Trophoblast cell (in vitro differentiated cells and primary cell): Measurements from ENCODE around the gene BANF2.

Source experiments
- DNase-seq, 2 donors: peaks; one replicate each; pipeline ENCODE4 v3.0.0-alpha.2; 2016
- H2AFZ ChIP-seq: 2 replicates; pipeline ENCODE4 v1.6.1; 2013; ENCODE audit warnings: low read length, moderate library complexity, mild to moderate bottlenecking; ENCODE audit not compliant: insufficient read depth, poor library complexity
- H2AK5ac ChIP-seq: 2 replicates; pipeline ENCODE4 v1.6.1; 2013; ENCODE audit warnings: mild to moderate bottlenecking, low read length
- H2BK120ac ChIP-seq: 2 replicates; pipeline ENCODE4 v1.6.1; 2013; ENCODE audit warnings: low read length, mild to moderate bottlenecking, moderate library complexity; ENCODE audit not compliant: insufficient read depth, poor library complexity
- H2BK12ac ChIP-seq: 2 replicates; pipeline ENCODE4 v1.6.1; 2013; ENCODE audit warnings: mild to moderate bottlenecking, low read length, moderate library complexity
- H2BK5ac ChIP-seq: 2 replicates; pipeline ENCODE4 v1.6.1; 2013; ENCODE audit warnings: low read length, low read depth, moderate library complexity, mild to moderate bottlenecking; ENCODE audit not compliant: poor library complexity
- H3K14ac ChIP-seq: 2 replicates; pipeline ENCODE4 v1.6.1; 2013; ENCODE audit warnings: mild to moderate bottlenecking, low read length
- H3K18ac ChIP-seq: 2 replicates; pipeline ENCODE4 v1.6.1; 2013; ENCODE audit warnings: mild to moderate bottlenecking, low read length
- H3K23ac ChIP-seq: 2 replicates; pipeline ENCODE4 v1.6.1; 2013; ENCODE audit warnings: low read length
- H3K27ac ChIP-seq: 2 replicates; pipeline ENCODE4 v1.5.1; 2013; ENCODE audit warnings: low read depth, mild to moderate bottlenecking, inconsistent platforms, low read length, moderate library complexity
- H3K27me3 ChIP-seq: 2 replicates; pipeline ENCODE4 v1.6.1; 2013; ENCODE audit warnings: inconsistent platforms, mild to moderate bottlenecking, low read length, moderate library complexity; ENCODE audit not compliant: insufficient read depth
- H3K36me3 ChIP-seq, 2 experiments: 1 replicate in 1 of 2; 2 replicates in 1 of 2; pipeline ENCODE4 v1.6.1; 2013; ENCODE audit warnings: low read length in 2 of 2, mild to moderate bottlenecking in 2 of 2, moderate library complexity in 1 of 2; ENCODE audit not compliant: insufficient read depth in 2 of 2, control insufficient read depth in 1 of 2
- H3K4ac ChIP-seq: 2 replicates; pipeline ENCODE4 v1.6.1; 2013; ENCODE audit warnings: low read depth, mild to moderate bottlenecking, low read length, moderate library complexity
- H3K4me1 ChIP-seq, 2 experiments: 1 replicate in 1 of 2; 2 replicates in 1 of 2; pipeline ENCODE4 v1.6.1; 2013; ENCODE audit warnings: low read length in 2 of 2, mild to moderate bottlenecking in 2 of 2, moderate library complexity in 1 of 2; ENCODE audit not compliant: insufficient read depth in 2 of 2, control insufficient read depth in 1 of 2
- H3K4me2 ChIP-seq: 2 replicates; pipeline ENCODE4 v1.6.1; 2013; ENCODE audit warnings: inconsistent platforms, mild to moderate bottlenecking, low read length, moderate library complexity
- H3K4me3 ChIP-seq: 2 replicates; pipeline ENCODE4 v1.5.1; 2013; ENCODE audit warnings: mild to moderate bottlenecking, low read depth, low read length, inconsistent platforms
- H3K79me1 ChIP-seq: one replicate; pipeline ENCODE4 v1.6.1; 2013; ENCODE audit warnings: low read length
- H3K79me2 ChIP-seq: 2 replicates; pipeline ENCODE4 v1.6.1; 2013; ENCODE audit warnings: low read length, mild to moderate bottlenecking; ENCODE audit not compliant: control insufficient read depth, insufficient read depth, poor library complexity
- H3K9ac ChIP-seq: 2 replicates; pipeline ENCODE4 v1.6.1; 2013; ENCODE audit warnings: mild to moderate bottlenecking, low read length
- H3K9me3 ChIP-seq: 2 replicates; pipeline ENCODE4 v1.6.1; 2013; ENCODE audit warnings: low read depth, mild to moderate bottlenecking, control low read depth, inconsistent platforms, low read length; ENCODE audit not compliant: insufficient read depth
- H4K12ac ChIP-seq: 2 replicates; pipeline ENCODE4 v1.6.1; 2013; ENCODE audit warnings: low read depth, mild to moderate bottlenecking, low read length, moderate library complexity
- H4K8ac ChIP-seq: 2 replicates; pipeline ENCODE4 v1.6.1; 2013; ENCODE audit warnings: low read depth, mild to moderate bottlenecking, low read length, moderate library complexity
- H4K91ac ChIP-seq: one replicate; pipeline ENCODE4 v1.6.1; 2013; ENCODE audit warnings: low read depth, mild to moderate bottlenecking, low read length, moderate library complexity
- WGBS: extraction: QIAGEN DNeasy Blood & Tissue Kit; methylation state at CpG from one replicate; pipeline ENCODE4 v1.1.7; 2013; ENCODE audit warnings: missing lambda C conversion rate; ENCODE audit not compliant: insufficient read length, insufficient coverage; ENCODE audit errors: extremely low coverage; 5-methylcytosine and 5-hydroxymethylcytosine counted together

The BANF2 gene

GRCh38 chr20:17753516-17753915, 53.8 kb downstream of the BANF2 start:
- Histone ChIP-seq H3K27me3 (no peaks in the 10 kb centered on the region), H3K27ac (no peak overlapping the region), H3K4me2 (no peak overlapping the region), H3K23ac (no peak overlapping the region), H2BK120ac (no peak overlapping the region), H3K79me2 (no peaks in the 10 kb centered on the region), H2BK5ac (no peak overlapping the region), H3K14ac (no peak overlapping the region), H3K36me3 (no peaks in the 10 kb centered on the region), H3K18ac (no peak overlapping the region), H2AK5ac (no peak overlapping the region), H3K4me1 (no peaks in the 10 kb centered on the region), H3K9me3 (no peaks in the 10 kb centered on the region), H2AFZ (no peak overlapping the region), H4K12ac (no peak overlapping the region), H4K8ac (no peak overlapping the region), H3K9ac (no peak overlapping the region), H3K4ac (no peak overlapping the region), H3K4me3 (no peak overlapping the region), H3K79me1 (no peaks in the 10 kb centered on the region), H4K91ac (no peak overlapping the region), H2BK12ac (no peak overlapping the region)
- DNase-seq: no peak
- WGBS: no CpG with 5 or more reads among the region's 4 CpGs

- no peak overlapping the region for H3K4me3 ChIP-seq
- no peaks in the 10 kb centered on the region for H3K36me3 ChIP-seq
- no peaks in the 10 kb centered on the region for H3K79me2 ChIP-seq
- H3K9me3 ChIP-seq: no peaks in the 10 kb centered on the region
- no peak overlapping the region for H3K14ac ChIP-seq
- no peak overlapping the region for H2BK12ac ChIP-seq
- WGBS: no CpG with 5 or more reads among the region's 6 CpGs
- H3K27me3 ChIP-seq: no peaks in the 10 kb centered on the region
- H2AK5ac ChIP-seq: no peak overlapping the region
- no peak overlapping the region for H3K9ac ChIP-seq
- no peak overlapping the region for H4K91ac ChIP-seq
- no peak overlapping the region for H3K23ac ChIP-seq
- peaks cover 0 to 4% of the 10 kb centered on the region in 2 experiments for H3K4me1 ChIP-seq
- peaks cover 4% of the 10 kb centered on the region for H3K79me1 ChIP-seq
- H2BK120ac ChIP-seq: no peak overlapping the region
- DNase-seq: no peak
- no peak overlapping the region for H4K12ac ChIP-seq
- H3K4me2 ChIP-seq: no peak overlapping the region
- no peak overlapping the region for H3K4ac ChIP-seq
- no peak overlapping the region for H4K8ac ChIP-seq
- no peak overlapping the region for H2AFZ ChIP-seq
- no peak overlapping the region for H3K18ac ChIP-seq
- H2BK5ac ChIP-seq: no peak overlapping the region
- H3K27ac ChIP-seq: no peak overlapping the region
These were observed 56.8 kb downstream of the BANF2 start for GRCh38 chr20:17756529-17756928.

GRCh38 chr20:17757496-17757895, 57.7 kb downstream of the BANF2 start:
- no CpG with 5 or more reads among the region's 2 CpGs for WGBS
- H3K9me3 ChIP-seq: no peaks in the 10 kb centered on the region
- no peak overlapping the region for H3K9ac ChIP-seq
- H2AFZ ChIP-seq: no peak overlapping the region
- no peak overlapping the region for H3K23ac ChIP-seq
- H2BK12ac ChIP-seq: no peak overlapping the region
- H2BK120ac ChIP-seq: no peak overlapping the region
- H3K4me2 ChIP-seq: no peak overlapping the region
- no peak overlapping the region for H4K91ac ChIP-seq
- peaks cover 6% of the 10 kb centered on the region for H3K79me1 ChIP-seq
- no peak overlapping the region for H3K4me3 ChIP-seq
- H3K14ac ChIP-seq: no peak overlapping the region
- no peak overlapping the region for H3K27ac ChIP-seq
- no peak overlapping the region for H4K8ac ChIP-seq
- H3K18ac ChIP-seq: no peak overlapping the region
- DNase-seq: peak in 1 of 2 donors; percentile 36
- peaks cover 3 to 8% of the 10 kb centered on the region in 2 experiments for H3K4me1 ChIP-seq
- H2BK5ac ChIP-seq: no peak overlapping the region
- H4K12ac ChIP-seq: no peak overlapping the region
- peaks cover 1% of the 10 kb centered on the region for H3K79me2 ChIP-seq
- H3K27me3 ChIP-seq: no peaks in the 10 kb centered on the region
- H2AK5ac ChIP-seq: no peak overlapping the region
- H3K36me3 ChIP-seq: no peaks in the 10 kb centered on the region
- no peak overlapping the region for H3K4ac ChIP-seq

- no peak overlapping the region for H3K27ac ChIP-seq
- DNase-seq: no peak
- H3K79me2 ChIP-seq: peaks cover 2% of the 10 kb centered on the region
- H3K4ac ChIP-seq: no peak overlapping the region
- H3K9ac ChIP-seq: no peak overlapping the region
- no peak overlapping the region for H2AFZ ChIP-seq
- H3K4me3 ChIP-seq: no peak overlapping the region
- no peak overlapping the region for H2BK5ac ChIP-seq
- H3K27me3 ChIP-seq: no peaks in the 10 kb centered on the region
- peaks cover 11% of the 10 kb centered on the region for H3K79me1 ChIP-seq
- no peaks in the 10 kb centered on the region for H3K36me3 ChIP-seq
- H3K14ac ChIP-seq: no peak overlapping the region
- H2BK120ac ChIP-seq: no peak overlapping the region
- no peak overlapping the region for H3K23ac ChIP-seq
- H4K12ac ChIP-seq: no peak overlapping the region
- no peak overlapping the region for H2BK12ac ChIP-seq
- no CpG with 5 or more reads among the region's 3 CpGs for WGBS
- no peak overlapping the region for H2AK5ac ChIP-seq
- no peak overlapping the region for H4K8ac ChIP-seq
- no peak overlapping the region for H3K18ac ChIP-seq
- no peaks in the 10 kb centered on the region for H3K9me3 ChIP-seq
- peaks cover 6 to 11% of the 10 kb centered on the region in 2 experiments for H3K4me1 ChIP-seq
- no peak overlapping the region for H4K91ac ChIP-seq
- H3K4me2 ChIP-seq: no peak overlapping the region
These were observed 58.2 kb downstream of the BANF2 start for GRCh38 chr20:17758010-17758409.
